Measurements from ENCODE around the gene AOPEP.

- no peak for TF ChIP-seq POLR2A (IDR thresholded peaks at IDR 0.05; ENCODE audit: low read depth, low read length)
- TF ChIP-seq POLR2AphosphoS5 (IDR thresholded peaks at IDR 0.05; ENCODE audit: low read depth, low read length) = no peak
- TF ChIP-seq PAX5 (IDR thresholded peaks at IDR 0.05; ENCODE audit: insufficient read depth, low read length, severe bottlenecking) = no peak
- no peak for TF ChIP-seq TAF1 (IDR thresholded peaks at IDR 0.05; ENCODE audit: low read depth, low read length)
- peak; percentile 66 for TF ChIP-seq SPI1 (IDR thresholded peaks at IDR 0.05; ENCODE audit: low read depth, low read length)
Measured at GRCh38 chr9:94802793-94803192, 76.3 kb downstream of the AOPEP start.

Measured in GM12891 (cell line).